Sigmoid colon (tissue), 3 donors: ENCODE measurements around the gene KCNQ5.

ENCODE experiments used
- CTCF ChIP-seq, 4 experiments: fragments of 450-650 bp in 3 of 4; fragments of 200-600 bp in 1 of 4; IDR thresholded peaks; one replicate each; pipeline ENCODE4 v1.5.1; 2016 to 2019; ENCODE audit warnings: antibody characterized with exemption in 4 of 4, mild to moderate bottlenecking in 3 of 4, moderate library complexity in 2 of 4
- POLR2A ChIP-seq, 2 donors: fragments of 450-650 bp; IDR thresholded peaks; one replicate each; pipeline ENCODE4 v1.6.1; 2016; ENCODE audit warnings: antibody characterized with exemption in 2 of 2, mild to moderate bottlenecking in 2 of 2, moderate library complexity in 2 of 2

GRCh38 chr6:72842140-72842539, 220.3 kb downstream of the KCNQ5 start:
- no peak for TF ChIP-seq CTCF (IDR thresholded peaks at IDR 0.05)
- TF ChIP-seq POLR2A (IDR thresholded peaks at IDR 0.05), result no peak
